GM23338 (cell line): Measurements from ENCODE around the gene JAM2. TPM values are rescaled to one million over a fixed set of nuclear protein-coding genes. Genes with fewer than 3 reads are reported as not detected.
A peak's percentile ranks its signal among the peaks of the same experiment; 100 is the strongest.

ENCODE experiments used
- ATAC-seq: fragments of 200-7000 bp; cut with Tn5 transposase; 3 replicates; pipeline ENCODE4 v1.9.1; 2020
- DNase-seq: peaks from one replicate; pipeline ENCODE4 v3.0.0-alpha.2; 2015; ENCODE audit warnings: low spot score
- H2AFZ ChIP-seq: fragments of 200-600 bp; sonication (generic); 2 replicates; pipeline ENCODE4 v1.8.0; 2016; ENCODE audit warnings: antibody characterized with exemption, mild to moderate bottlenecking, moderate library complexity
- H3F3A ChIP-seq: fragments of 200-600 bp; sonication (generic); replicated peaks from 2 replicates; pipeline ENCODE4 v1.8.0; 2017; ENCODE audit warnings: antibody characterized with exemption, mixed run types, low read depth
- H3K27ac ChIP-seq: fragments of 200-600 bp; sonication (generic); 2 replicates; pipeline ENCODE4 v1.6.1; 2016; ENCODE audit warnings: low read depth
- H3K27me3 ChIP-seq: fragments of 200-600 bp; sonication (generic); 2 replicates; pipeline ENCODE4 v1.8.0; 2016; ENCODE audit warnings: mild to moderate bottlenecking, mixed run types, moderate library complexity; ENCODE audit not compliant: insufficient read depth
- H3K36me3 ChIP-seq: fragments of 200-600 bp; sonication (generic); 2 replicates; pipeline ENCODE4 v1.8.0; 2016; ENCODE audit warnings: mild to moderate bottlenecking; ENCODE audit not compliant: insufficient read depth
- H3K4me1 ChIP-seq: fragments of 200-600 bp; sonication (generic); 2 replicates; pipeline ENCODE4 v1.8.0; 2016; ENCODE audit warnings: mild to moderate bottlenecking, moderate library complexity; ENCODE audit not compliant: insufficient read depth
- H3K4me2 ChIP-seq: fragments of 200-600 bp; sonication (generic); 2 replicates; pipeline ENCODE4 v1.7.1; 2017; ENCODE audit warnings: mixed run types
- H3K4me3 ChIP-seq: fragments of 200-600 bp; sonication (generic); 2 replicates; pipeline ENCODE4 v1.6.1; 2016; ENCODE audit warnings: mixed run types
- H3K79me2 ChIP-seq: fragments of 200-600 bp; sonication (generic); replicated peaks from 2 replicates; pipeline ENCODE4 v1.8.0; 2017; ENCODE audit warnings: mild to moderate bottlenecking; ENCODE audit not compliant: insufficient read depth
- H3K9me2 ChIP-seq: fragments of 200-600 bp; sonication (generic); 2 replicates; pipeline ENCODE4 v1.8.0; 2017; ENCODE audit not compliant: insufficient read depth
- H4K20me1 ChIP-seq: fragments of 200-600 bp; sonication (generic); replicated peaks from 2 replicates; pipeline ENCODE4 v1.8.0; 2017; ENCODE audit warnings: mild to moderate bottlenecking; ENCODE audit not compliant: insufficient read depth
- H3K27ac Mint-ChIP-seq: 2 replicates; pipeline ENCODE4 v1.8.0; 2020; ENCODE audit warnings: inconsistent platforms, mild to moderate bottlenecking, moderate library complexity, mixed read lengths
- H3K27me3 Mint-ChIP-seq: 3 replicates; pipeline ENCODE4 v1.8.0; 2022; ENCODE audit warnings: low read depth, mild to moderate bottlenecking, moderate library complexity, mixed read lengths, inconsistent platforms; ENCODE audit not compliant: insufficient read depth, poor library complexity
- H3K36me3 Mint-ChIP-seq: 3 replicates; pipeline ENCODE4 v1.8.0; 2021; ENCODE audit warnings: low read depth, mild to moderate bottlenecking, inconsistent platforms, moderate library complexity, mixed read lengths
- H3K4me1 Mint-ChIP-seq: 3 replicates; pipeline ENCODE4 v1.8.0; 2020; ENCODE audit warnings: mild to moderate bottlenecking, inconsistent platforms, mixed read lengths
- H3K4me3 Mint-ChIP-seq: 3 replicates; pipeline ENCODE4 v1.8.0; 2021; ENCODE audit warnings: moderate library complexity, mild to moderate bottlenecking, inconsistent platforms, mixed read lengths
- H3K9me3 Mint-ChIP-seq: 3 replicates; pipeline ENCODE4 v1.8.0; 2020; ENCODE audit warnings: moderate library complexity, mild to moderate bottlenecking, inconsistent platforms, mixed read lengths
- EZH2 ChIP-seq: fragments of 200-600 bp; sonication (generic); IDR thresholded peaks from one replicate; pipeline ENCODE4 v1.8.0; 2017; ENCODE audit warnings: antibody characterized with exemption, mild to moderate bottlenecking, low read depth; ENCODE audit not compliant: unreplicated experiment
- POLR2AphosphoS5 ChIP-seq: IDR thresholded peaks from 2 replicates; pipeline ENCODE4 v1.6.1; 2016; ENCODE audit warnings: antibody characterized with exemption, low read depth
- ZNF331 ChIP-seq: fragments of 250-450 bp; sonication (Bioruptor Pico); IDR thresholded peaks from 2 replicates; pipeline ENCODE4 v1.5.0; 2020; ENCODE audit warnings: low read depth, mild to moderate bottlenecking, moderate library complexity
- polyA plus RNA-seq: library from polyadenylated mRNA; unstranded; fragments of >200 nt; fragmentation: Nextera tagmentation; extraction: Ambion mirVana; gene quantifications from 2 replicates; pipeline ENCODE4 v1.2.1, GENCODE V29; 2016
- total RNA-seq: library from RNA; depleted of rRNA; stranded (reverse); fragments of >200 nt; shearing (Covaris generic); gene quantifications from 2 replicates; pipeline ENCODE4 v1.2.3, GENCODE V29; 2014
- TF ChIP-seq, protein P1 (sequence below): IDR thresholded peaks from one replicate; pipeline ENCODE4 v1.6.1; 2018; ENCODE audit warnings: antibody characterized with exemption; ENCODE audit not compliant: unreplicated experiment
- TF ChIP-seq, protein P2 (sequence below), 2 experiments: fragments of 200-600 bp in 1 of 2; sonication (generic) in 1 of 2; conservative IDR thresholded peaks; 2 replicates each; pipeline versions ENCODE4 v1.5.1 to v1.6.1; 2016 to 2017; ENCODE audit warnings: antibody characterized with exemption in 2 of 2, low read depth in 2 of 2, mild to moderate bottlenecking in 2 of 2, moderate library complexity in 1 of 2
- TF ChIP-seq, protein P3 (sequence below): IDR thresholded peaks from 2 replicates; pipeline ENCODE4 v1.6.1; 2016; ENCODE audit warnings: antibody characterized with exemption

JAM2 gene
- total and polyA plus RNA-seq, 2 experiments from 2014 or later = 4.9 to 14.6 TPM

- peaks cover 10% of the 10 kb centered on the region; the same call in 1 of the 2 replicates for H3K4me1 ChIP-seq
These were observed 95.0 kb downstream of the JAM2 start for GRCh38 chr21:25733859-25734653.

DNA sequence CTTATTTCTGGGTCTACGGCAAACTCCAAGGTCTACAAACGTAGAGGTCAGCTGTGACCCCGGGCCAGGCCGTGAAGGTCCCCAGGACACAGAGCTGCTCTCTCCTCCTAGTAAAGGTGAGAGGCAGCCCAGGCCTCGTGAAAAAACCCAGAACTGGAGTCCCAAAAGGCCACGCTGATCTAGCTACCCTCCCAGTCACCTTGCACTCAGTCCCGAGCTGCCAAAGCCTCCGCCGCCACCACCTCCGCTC, 95.5 kb downstream of the JAM2 start:
- Histone ChIP-seq H2AFZ (no peak overlapping the region; the same call in 1 of the 2 replicates), H3K9me2 (no peaks in the 10 kb centered on the region), H3K27ac (peak overlapping the region; percentile 78; the same call in 1 of the 2 replicates), H3F3A (no peaks in the 10 kb centered on the region), H3K79me2 (peaks cover 87% of the 10 kb centered on the region), H3K4me2 (peak overlapping the region; percentile 96), H3K4me3 (peak overlapping the region; percentile 97), H3K36me3 (peaks cover 2% of the 10 kb centered on the region; the same call in 1 of the 2 replicates), H4K20me1 (peaks cover 6% of the 10 kb centered on the region; the same call in 1 of the 2 replicates), H3K4me1 (peaks cover 10% of the 10 kb centered on the region; the same call in 1 of the 2 replicates), H3K27me3 (no peaks in the 10 kb centered on the region)
- peaks cover 16% of the 10 kb centered on the region for H3K4me1 Mint-ChIP-seq
- ATAC-seq = no peak
- DNase-seq = no peak
- H3K27ac Mint-ChIP-seq = peak overlapping the region; percentile 100
- peak; percentile 89 for TF ChIP-seq POLR2AphosphoS5
- TF ChIP-seq, protein P1, sequence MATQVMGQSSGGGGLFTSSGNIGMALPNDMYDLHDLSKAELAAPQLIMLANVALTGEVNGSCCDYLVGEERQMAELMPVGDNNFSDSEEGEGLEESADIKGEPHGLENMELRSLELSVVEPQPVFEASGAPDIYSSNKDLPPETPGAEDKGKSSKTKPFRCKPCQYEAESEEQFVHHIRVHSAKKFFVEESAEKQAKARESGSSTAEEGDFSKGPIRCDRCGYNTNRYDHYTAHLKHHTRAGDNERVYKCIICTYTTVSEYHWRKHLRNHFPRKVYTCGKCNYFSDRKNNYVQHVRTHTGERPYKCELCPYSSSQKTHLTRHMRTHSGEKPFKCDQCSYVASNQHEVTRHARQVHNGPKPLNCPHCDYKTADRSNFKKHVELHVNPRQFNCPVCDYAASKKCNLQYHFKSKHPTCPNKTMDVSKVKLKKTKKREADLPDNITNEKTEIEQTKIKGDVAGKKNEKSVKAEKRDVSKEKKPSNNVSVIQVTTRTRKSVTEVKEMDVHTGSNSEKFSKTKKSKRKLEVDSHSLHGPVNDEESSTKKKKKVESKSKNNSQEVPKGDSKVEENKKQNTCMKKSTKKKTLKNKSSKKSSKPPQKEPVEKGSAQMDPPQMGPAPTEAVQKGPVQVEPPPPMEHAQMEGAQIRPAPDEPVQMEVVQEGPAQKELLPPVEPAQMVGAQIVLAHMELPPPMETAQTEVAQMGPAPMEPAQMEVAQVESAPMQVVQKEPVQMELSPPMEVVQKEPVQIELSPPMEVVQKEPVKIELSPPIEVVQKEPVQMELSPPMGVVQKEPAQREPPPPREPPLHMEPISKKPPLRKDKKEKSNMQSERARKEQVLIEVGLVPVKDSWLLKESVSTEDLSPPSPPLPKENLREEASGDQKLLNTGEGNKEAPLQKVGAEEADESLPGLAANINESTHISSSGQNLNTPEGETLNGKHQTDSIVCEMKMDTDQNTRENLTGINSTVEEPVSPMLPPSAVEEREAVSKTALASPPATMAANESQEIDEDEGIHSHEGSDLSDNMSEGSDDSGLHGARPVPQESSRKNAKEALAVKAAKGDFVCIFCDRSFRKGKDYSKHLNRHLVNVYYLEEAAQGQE = no peak
- H3K36me3 Mint-ChIP-seq = peaks cover 7% of the 10 kb centered on the region; the same call in 2 of the 3 replicates
- peak overlapping the region; percentile 98 for H3K4me3 Mint-ChIP-seq
- H3K9me3 Mint-ChIP-seq = no peaks in the 10 kb centered on the region; the same call in 2 of the 3 replicates
- peaks cover 11% of the 10 kb centered on the region for H3K27me3 Mint-ChIP-seq

More at GRCh38 chr21:25733859-25734653, 95.0 kb downstream of the JAM2 start:
- H3K27me3 ChIP-seq = no peaks in the 10 kb centered on the region
- no peaks in the 10 kb centered on the region for H3F3A ChIP-seq
- H3K9me3 Mint-ChIP-seq = no peaks in the 10 kb centered on the region; the same call in 2 of the 3 replicates
- H3K9me2 ChIP-seq = no peaks in the 10 kb centered on the region
- peak overlapping the region; percentile 96 for H3K4me2 ChIP-seq
- TF ChIP-seq ZNF331 (CRISPR knock-in tag) = no peak
- no peak for TF ChIP-seq EZH2
- TF ChIP-seq, protein P2, sequence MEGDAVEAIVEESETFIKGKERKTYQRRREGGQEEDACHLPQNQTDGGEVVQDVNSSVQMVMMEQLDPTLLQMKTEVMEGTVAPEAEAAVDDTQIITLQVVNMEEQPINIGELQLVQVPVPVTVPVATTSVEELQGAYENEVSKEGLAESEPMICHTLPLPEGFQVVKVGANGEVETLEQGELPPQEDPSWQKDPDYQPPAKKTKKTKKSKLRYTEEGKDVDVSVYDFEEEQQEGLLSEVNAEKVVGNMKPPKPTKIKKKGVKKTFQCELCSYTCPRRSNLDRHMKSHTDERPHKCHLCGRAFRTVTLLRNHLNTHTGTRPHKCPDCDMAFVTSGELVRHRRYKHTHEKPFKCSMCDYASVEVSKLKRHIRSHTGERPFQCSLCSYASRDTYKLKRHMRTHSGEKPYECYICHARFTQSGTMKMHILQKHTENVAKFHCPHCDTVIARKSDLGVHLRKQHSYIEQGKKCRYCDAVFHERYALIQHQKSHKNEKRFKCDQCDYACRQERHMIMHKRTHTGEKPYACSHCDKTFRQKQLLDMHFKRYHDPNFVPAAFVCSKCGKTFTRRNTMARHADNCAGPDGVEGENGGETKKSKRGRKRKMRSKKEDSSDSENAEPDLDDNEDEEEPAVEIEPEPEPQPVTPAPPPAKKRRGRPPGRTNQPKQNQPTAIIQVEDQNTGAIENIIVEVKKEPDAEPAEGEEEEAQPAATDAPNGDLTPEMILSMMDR (conservative IDR thresholded peaks at IDR 0.05; ENCODE audit: low read depth in 2 of 2) = no peak
- TF ChIP-seq, protein P3, sequence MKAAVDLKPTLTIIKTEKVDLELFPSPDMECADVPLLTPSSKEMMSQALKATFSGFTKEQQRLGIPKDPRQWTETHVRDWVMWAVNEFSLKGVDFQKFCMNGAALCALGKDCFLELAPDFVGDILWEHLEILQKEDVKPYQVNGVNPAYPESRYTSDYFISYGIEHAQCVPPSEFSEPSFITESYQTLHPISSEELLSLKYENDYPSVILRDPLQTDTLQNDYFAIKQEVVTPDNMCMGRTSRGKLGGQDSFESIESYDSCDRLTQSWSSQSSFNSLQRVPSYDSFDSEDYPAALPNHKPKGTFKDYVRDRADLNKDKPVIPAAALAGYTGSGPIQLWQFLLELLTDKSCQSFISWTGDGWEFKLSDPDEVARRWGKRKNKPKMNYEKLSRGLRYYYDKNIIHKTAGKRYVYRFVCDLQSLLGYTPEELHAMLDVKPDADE = no peak
- peak overlapping the region; percentile 100 for H3K27ac Mint-ChIP-seq
- ATAC-seq = peak; percentile 3
- H3K27ac ChIP-seq = peak overlapping the region; percentile 78; the same call in 1 of the 2 replicates
- H3K36me3 Mint-ChIP-seq = peaks cover 11% of the 10 kb centered on the region; the same call in 2 of the 3 replicates
- peaks cover 7% of the 10 kb centered on the region for H3K36me3 ChIP-seq
- H3K4me3 Mint-ChIP-seq = peak overlapping the region; percentile 98
- H3K4me1 Mint-ChIP-seq = peaks cover 16% of the 10 kb centered on the region
- peaks cover 11% of the 10 kb centered on the region for H3K27me3 Mint-ChIP-seq
- H3K79me2 ChIP-seq = peaks cover 87% of the 10 kb centered on the region
- H2AFZ ChIP-seq = no peak overlapping the region; the same call in 1 of the 2 replicates
- peak overlapping the region; percentile 97 for H3K4me3 ChIP-seq
- DNase-seq = peak; percentile 6
- peaks cover 6% of the 10 kb centered on the region; the same call in 1 of the 2 replicates for H4K20me1 ChIP-seq
